GM23338 (cell line): ENCODE data around the gene PIAS1.

ENCODE experiments used
- POLR2AphosphoS5 ChIP-seq: IDR thresholded peaks from 2 replicates; pipeline ENCODE4 v1.6.1; 2016; ENCODE audit warnings: antibody characterized with exemption, low read depth
- TF ChIP-seq, protein P1 (sequence below), 2 experiments: fragments of 200-600 bp in 1 of 2; sonication (generic) in 1 of 2; conservative IDR thresholded peaks; 2 replicates each; pipeline versions ENCODE4 v1.5.1 to v1.6.1; 2016 to 2017; ENCODE audit warnings: antibody characterized with exemption in 2 of 2, low read depth in 2 of 2, mild to moderate bottlenecking in 2 of 2, moderate library complexity in 1 of 2

GRCh38 chr15:68158046-68158628, 104.0 kb downstream of the PIAS1 start:
- no peak for TF ChIP-seq POLR2AphosphoS5
- TF ChIP-seq, protein P1, sequence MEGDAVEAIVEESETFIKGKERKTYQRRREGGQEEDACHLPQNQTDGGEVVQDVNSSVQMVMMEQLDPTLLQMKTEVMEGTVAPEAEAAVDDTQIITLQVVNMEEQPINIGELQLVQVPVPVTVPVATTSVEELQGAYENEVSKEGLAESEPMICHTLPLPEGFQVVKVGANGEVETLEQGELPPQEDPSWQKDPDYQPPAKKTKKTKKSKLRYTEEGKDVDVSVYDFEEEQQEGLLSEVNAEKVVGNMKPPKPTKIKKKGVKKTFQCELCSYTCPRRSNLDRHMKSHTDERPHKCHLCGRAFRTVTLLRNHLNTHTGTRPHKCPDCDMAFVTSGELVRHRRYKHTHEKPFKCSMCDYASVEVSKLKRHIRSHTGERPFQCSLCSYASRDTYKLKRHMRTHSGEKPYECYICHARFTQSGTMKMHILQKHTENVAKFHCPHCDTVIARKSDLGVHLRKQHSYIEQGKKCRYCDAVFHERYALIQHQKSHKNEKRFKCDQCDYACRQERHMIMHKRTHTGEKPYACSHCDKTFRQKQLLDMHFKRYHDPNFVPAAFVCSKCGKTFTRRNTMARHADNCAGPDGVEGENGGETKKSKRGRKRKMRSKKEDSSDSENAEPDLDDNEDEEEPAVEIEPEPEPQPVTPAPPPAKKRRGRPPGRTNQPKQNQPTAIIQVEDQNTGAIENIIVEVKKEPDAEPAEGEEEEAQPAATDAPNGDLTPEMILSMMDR (conservative IDR thresholded peaks at IDR 0.05; ENCODE audit: low read depth in 2 of 2), result no peak
